H54 (cell line): ENCODE measurements around the gene RCOR1.
A peak's percentile ranks its signal among the peaks of the same experiment; 100 is the strongest.

ENCODE experiments used
- DNase-seq: peaks from one replicate; pipeline ENCODE4 v3.0.0; 2011; ENCODE audit warnings: low spot score, mixed read lengths; ENCODE audit not compliant: insufficient read length
- FAIRE-seq: peaks from 3 replicates; lab custom pipeline; 2011; peaks lifted over from hg19 to GRCh38; lab: Jason Lieb, UNC
- POLR2A ChIP-seq: IDR thresholded peaks from 2 replicates; pipeline ENCODE4 v1.6.1; 2011; ENCODE audit warnings: low read depth, mild to moderate bottlenecking, low read length

RCOR1 gene

DNA sequence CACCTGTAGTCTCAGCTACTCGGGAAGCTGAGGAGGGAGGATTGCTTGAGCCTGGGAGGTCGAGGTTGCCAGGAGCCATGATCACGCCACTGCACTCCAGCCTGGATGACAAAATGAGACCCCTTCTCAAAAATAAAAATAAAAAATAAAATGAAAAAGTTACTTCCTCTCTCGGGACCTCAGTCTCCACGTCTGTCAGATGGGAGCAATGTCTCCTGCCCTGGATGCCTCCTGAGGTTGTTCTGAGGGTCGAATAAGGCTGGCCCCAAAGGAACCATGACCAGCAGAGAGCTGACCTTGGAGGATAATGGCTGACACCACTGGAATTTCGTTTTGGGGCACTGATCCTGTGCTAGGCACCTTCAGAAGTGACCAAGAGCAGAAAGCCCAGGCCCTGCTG, 13.6 kb upstream of the RCOR1 start:
- no peak for TF ChIP-seq POLR2A
- FAIRE-seq = no peak
- DNase-seq = no peak

GRCh38 chr14:102579696-102580549, 12.5 kb upstream of the RCOR1 start:
- FAIRE-seq (no peak), DNase-seq (peak; percentile 63)
- TF ChIP-seq POLR2A = no peak

GRCh38 chr14:102580550-102581110, 11.8 kb upstream of the RCOR1 start:
- DNase-seq (no peak), FAIRE-seq (no peak)
- TF ChIP-seq POLR2A = no peak

GRCh38 chr14:102581193-102581592, 11.3 kb upstream of the RCOR1 start:
- DNase-seq = no peak
- no peak for TF ChIP-seq POLR2A
- no peak for FAIRE-seq

- FAIRE-seq (no peak), DNase-seq (no peak)
- no peak for TF ChIP-seq POLR2A
Measured at GRCh38 chr14:102583726-102584125, 8.7 kb upstream of the RCOR1 start.

- DNase-seq (no peak), FAIRE-seq (no peak)
- TF ChIP-seq POLR2A = no peak
Measured at GRCh38 chr14:102584871-102585869, 7.3 kb upstream of the RCOR1 start.

DNA sequence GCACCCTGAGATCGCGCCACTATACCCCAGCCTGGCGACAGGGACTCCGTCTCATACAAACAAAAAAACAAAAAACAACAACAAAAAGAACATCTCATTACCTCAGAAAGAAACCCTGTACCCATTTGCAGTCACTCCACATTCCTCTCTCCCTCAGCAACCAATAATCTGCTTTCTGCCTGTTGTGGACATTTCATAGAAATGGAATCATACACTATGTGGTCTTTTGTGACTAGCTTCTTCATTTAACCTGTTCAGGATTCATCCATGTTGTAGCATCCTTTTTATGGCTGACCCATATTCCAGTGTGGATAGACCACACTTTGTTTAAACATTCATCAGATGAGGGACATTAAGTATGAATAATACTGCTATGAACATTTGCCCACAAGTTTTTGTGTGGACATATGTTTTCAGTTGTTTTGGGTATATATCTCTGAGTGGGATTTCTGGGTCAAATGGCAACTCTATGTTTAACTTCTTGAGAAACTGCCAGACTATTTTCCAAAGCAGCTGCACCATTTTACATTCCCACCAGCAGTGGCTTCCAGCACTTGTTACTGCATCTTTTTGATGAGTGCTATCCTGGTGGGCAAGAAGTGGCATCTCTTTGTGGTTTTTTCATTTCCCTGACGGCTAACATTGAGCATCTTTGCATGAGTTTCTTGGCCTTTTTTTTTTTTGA, 5.9 kb upstream of the RCOR1 start:
- FAIRE-seq (no peak), DNase-seq (no peak)
- TF ChIP-seq POLR2A = no peak

- DNase-seq (no peak), FAIRE-seq (no peak)
- TF ChIP-seq POLR2A = no peak
Measured at GRCh38 chr14:102588821-102589220, 3.6 kb upstream of the RCOR1 start.

DNA sequence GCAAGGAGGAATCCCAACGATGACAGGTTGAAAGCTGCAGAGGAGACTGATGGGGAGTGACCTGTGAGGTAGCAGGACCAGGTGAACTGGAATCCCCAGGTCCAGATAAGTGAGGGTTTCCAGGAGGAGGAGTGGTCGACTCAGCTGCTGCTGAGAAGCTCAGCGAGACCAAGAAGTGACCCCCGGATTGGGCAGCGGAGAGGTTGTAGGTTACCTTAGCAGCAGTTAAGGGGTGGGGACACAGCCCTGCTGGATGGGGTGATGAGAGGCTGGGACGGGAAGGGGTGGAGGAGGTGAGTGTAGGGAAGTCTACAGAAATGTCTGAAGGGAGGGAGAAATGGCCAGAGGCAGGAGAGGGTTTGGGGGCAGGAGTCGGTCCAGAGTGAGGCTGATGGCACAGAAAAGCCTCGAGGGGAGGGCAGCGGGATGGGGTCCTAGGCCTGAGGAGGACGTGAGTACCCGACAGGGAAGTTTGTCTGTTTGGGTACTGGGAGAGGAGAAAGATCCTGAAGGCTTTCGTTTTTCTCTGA, 2.6 kb upstream of the RCOR1 start:
- DNase-seq = no peak
- TF ChIP-seq POLR2A = no peak
- FAIRE-seq = no peak

DNA sequence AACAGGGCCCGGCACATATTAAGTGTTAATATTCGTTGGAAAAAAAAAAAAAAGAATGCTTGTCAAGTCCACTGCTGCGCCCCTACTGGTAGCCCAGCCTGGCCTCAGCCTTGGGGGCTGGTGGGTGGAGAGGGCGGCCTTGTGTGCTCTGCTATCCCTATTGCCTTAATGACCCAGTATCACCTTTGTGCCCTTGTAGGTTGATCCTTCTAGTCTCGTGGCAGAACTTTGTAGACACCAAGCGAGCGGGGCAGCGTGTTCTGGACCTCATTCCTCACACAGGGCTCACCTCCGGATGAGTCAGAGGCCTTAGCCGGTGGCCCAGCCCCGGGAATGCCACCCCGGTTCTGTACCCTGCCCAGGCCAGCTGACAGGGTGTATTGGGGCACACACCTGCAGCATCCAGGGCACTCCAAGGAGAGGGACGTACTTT, 1.8 kb upstream of the RCOR1 start:
- FAIRE-seq (peak; percentile 89), DNase-seq (peak; percentile 61)
- no peak for TF ChIP-seq POLR2A

GRCh38 chr14:102591372-102591943, 991 bp upstream of the RCOR1 start:
- FAIRE-seq = no peak
- no peak for DNase-seq
- TF ChIP-seq POLR2A = no peak

- FAIRE-seq (no peak), DNase-seq (no peak)
- no peak for TF ChIP-seq POLR2A
Measured at GRCh38 chr14:102592763-102593060, 263 bp downstream of the RCOR1 start.

- FAIRE-seq = no peak
- no peak for TF ChIP-seq POLR2A
- no peak for DNase-seq
Measured at GRCh38 chr14:102593061-102593824, 794 bp downstream of the RCOR1 start.
